Nucleus accumbens (tissue), 56 donors: Measurements from ENCODE around the gene B3GALT5.
"Not testable (repeated sequence)": the region's sequence is repeated elsewhere in the genome, so short reads cannot be mapped to it uniquely, and the experiment has no call there.

Experiments
- DNase-seq, 56 donors: peaks; one replicate each; lab custom pipeline; 2025; lab: John Stamatoyannopoulos, UW

The B3GALT5 gene

GRCh38 chr21:39612233-39613040, at the start of gene B3GALT5:
Gene B3GALT5, plus strand, starts transcription at chr21:39612940. Its CDS starts 47,620 bp downstream, at chr21:39660560.
- peak in 26 of 56 donors; percentile 13 to 78 (median 42) for DNase-seq

- peak in 38 of 56 donors; percentile 1 to 76 (median 24) for DNase-seq
These were observed 48.5 kb upstream of the B3GALT5 start for GRCh38 chr21:39564200-39564599.

- DNase-seq = no peak
These were observed 45.4 kb upstream of the B3GALT5 start for GRCh38 chr21:39567180-39567972.

- no peak for DNase-seq
These were observed 44.4 kb upstream of the B3GALT5 start for GRCh38 chr21:39568361-39568760.

DNA sequence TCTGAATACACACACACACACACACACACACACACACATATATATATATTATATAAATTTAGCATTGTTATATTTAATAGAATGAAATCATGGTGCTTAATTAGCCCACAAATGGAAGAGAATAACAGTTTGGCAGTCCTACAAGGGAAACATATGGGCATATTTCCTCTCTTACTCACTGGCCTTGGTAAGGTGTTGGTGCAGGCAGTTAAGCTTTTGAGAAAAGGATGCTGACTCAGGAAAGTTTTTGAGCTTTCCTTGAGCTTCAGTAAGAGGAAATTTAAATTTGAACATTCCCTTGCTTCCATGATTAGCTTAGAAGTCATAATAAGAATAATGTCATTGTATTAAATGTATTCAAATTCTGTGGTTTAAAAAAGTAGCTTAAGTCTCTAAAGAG, 37.0 kb upstream of the B3GALT5 start:
- no peak for DNase-seq

DNA sequence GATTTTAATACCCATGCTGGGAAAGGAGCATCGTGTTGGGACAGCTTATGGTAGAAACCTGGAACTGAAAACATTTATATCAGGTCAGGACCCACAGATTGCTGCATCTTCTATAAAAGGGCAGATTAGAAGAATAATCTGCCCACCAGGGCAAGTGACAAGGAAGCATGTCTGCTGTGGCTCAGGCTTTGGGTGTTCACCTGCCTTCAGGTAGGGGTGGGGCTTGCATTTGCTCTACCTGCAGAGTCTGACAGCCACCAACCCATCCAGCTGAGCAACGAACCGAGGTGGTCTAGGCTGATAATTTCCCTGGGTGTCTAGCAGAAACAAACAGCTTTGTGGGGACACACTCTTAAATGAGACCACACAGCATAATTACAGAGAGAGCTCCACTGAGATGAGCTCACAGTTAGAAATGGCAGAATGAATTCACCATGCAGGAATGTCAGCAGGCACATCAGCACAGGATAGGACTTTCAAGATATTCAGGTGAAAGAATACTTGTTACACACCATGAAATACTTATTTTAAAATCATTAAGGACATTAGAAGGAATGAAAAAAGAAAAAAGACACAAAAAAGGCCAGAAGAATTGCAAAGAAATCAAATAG, 36.1 kb upstream of the B3GALT5 start:
- no peak for DNase-seq

- no peak for DNase-seq
These were observed 32.9 kb upstream of the B3GALT5 start for GRCh38 chr21:39579734-39580332.

DNA sequence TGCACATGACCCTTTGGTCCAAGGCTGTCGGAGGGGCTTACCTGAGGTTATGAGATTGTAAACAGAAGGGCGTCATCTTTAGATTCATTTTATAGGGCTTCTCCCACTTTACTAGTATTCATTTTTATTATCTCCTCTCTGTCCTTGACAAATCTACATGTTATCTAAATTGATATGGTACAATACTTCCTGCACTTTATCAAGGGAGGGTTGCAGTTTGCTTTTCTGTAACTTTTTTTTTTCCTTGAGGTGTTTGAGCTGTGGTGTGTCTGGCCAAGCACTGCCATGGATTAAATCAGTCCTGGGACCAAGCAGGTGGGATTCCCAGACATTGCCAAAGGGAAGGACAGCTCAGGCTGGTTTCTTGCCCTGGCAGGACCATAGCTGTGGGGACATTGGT, 32.0 kb upstream of the B3GALT5 start:
- DNase-seq = no peak

DNA sequence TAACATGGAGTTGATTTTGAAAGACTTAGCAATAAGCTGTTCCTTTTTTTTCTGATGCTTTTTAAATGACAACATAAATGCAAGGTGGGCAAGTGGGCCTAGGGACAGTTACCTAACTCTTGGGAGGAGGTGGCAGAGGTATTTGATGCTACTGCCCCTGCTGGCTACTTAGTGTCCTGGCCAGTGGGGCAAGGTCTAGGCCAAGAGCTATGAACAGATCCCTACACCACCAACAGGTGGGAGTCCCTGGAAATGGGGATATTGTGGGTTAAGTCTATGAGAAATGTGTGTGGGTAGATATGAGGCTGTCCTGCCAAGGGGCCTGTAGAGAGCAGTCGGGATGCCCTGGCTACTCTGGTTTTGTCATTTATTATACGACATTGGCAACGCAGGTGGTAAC, 31.3 kb upstream of the B3GALT5 start:
- DNase-seq = no peak

- DNase-seq = no peak
These were observed 30.0 kb upstream of the B3GALT5 start for GRCh38 chr21:39582749-39583148.

DNA sequence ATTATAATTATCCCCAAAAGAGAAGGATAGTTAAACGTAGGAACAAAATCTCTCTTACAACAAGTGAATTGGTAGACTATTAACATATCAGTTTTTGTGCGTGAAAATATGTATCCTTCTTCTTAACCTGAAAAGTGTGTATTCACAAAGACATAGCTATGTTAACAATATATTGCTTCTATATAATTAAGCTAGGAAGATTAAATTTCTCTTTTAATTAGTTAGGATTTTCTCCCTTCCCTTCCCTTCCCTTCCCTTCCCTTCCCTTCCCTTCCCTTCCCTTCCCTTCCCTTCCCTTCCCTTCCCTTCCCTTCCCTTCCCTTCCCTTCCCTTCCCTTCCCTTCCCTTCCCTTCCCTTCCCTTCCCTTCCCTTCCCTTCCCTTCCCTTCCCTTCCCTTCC, 29.2 kb upstream of the B3GALT5 start:
- not testable (repeated sequence) for DNase-seq

- DNase-seq = no peak
These were observed 25.4 kb upstream of the B3GALT5 start for GRCh38 chr21:39587376-39587775.

GRCh38 chr21:39588884-39589283, 23.9 kb upstream of the B3GALT5 start:
- DNase-seq = no peak

DNA sequence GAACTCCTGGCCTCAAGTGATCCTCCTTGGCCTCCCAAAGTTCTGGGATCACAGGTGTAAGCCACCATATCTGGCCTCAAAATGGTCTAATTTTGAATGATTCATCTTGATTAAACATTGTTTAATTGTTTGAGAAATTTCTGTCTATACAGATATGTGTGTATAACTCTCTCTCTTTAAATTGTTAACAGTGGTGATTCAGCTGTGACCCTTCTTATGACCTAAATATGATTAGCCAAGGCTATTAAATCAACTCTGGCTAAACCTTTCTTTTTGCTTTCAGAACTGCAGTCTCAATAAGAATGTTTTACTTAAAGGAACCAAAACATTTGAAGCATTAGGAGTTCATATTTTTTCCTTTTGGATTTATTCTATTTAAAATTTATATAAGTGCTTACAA, 19.2 kb upstream of the B3GALT5 start:
- DNase-seq = no peak

- DNase-seq = no peak
These were observed 17.3 kb upstream of the B3GALT5 start for GRCh38 chr21:39595465-39595864.

DNA sequence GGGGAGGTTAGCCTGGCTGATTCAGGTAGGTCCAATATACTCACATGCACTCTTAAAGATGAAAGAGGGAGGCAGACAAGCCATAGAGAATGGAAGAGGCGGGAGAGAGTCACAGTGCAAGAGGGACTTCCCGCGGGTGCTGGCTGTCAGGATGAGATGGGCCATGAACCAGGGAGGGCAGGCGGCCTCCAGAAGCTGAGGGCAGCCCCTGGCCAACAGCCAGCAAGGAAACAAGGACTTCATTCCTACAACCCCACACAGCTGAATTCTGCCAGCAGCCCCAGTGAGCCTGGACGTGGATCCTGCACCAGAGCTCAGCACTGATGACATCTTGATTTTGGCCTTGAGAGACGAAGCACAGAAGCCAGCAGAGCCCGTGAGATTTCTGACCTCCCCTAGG, 15.1 kb upstream of the B3GALT5 start:
- peak in 1 of 56 donors; percentile 15 for DNase-seq

DNA sequence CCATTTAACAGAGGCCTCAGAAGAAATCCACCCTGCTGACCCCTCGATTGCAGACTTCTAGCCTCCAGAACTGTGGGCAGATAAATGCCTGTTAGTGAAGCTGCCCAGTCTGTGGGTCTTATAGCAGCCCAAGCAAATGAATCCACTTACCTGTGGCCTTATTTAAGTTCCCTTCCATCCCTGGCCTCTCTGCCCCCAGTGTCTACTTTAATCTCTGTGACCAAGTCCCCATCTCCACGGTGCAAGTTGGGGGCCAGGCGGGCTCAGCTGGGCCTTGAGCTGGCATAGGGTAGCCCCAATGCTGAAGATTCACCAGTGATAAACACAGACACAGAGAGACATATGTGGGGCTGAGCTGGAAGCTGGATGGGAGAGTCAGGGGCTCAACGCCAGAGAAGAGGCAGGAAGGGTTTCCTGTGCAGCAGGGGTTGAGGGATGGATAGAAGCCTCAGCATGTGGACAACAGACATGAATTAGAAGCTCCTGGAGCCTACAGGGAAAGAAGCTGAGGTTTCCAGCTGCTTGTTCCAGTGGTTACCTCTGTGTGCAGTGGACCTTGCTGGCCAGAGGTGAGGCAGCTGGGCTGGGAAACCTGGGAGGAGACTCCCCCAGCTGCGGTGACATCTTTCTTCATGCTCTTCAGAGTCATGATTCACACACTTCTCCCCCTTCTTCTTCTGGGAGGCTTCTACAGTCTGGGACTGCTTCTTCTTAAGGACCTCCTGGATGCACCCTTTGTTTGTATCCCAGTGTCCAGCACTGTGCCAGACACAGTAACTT, 13.4 kb upstream of the B3GALT5 start:
- DNase-seq = no peak

GRCh38 chr21:39601187-39601928, 11.4 kb upstream of the B3GALT5 start:
- DNase-seq = no peak

GRCh38 chr21:39602076-39602689, 10.6 kb upstream of the B3GALT5 start:
- no peak for DNase-seq
